Keratinocyte (primary cell): Measurements from ENCODE around the gene GGT5. TPM values are rescaled to one million over a fixed set of nuclear protein-coding genes. Genes with fewer than 3 reads are reported as not detected.

ENCODE experiments used
- DNase-seq: peaks from one replicate; pipeline ENCODE4 v3.0.0-alpha.2; 2011; ENCODE audit warnings: low read depth, missing footprints, low spot score
- FAIRE-seq: peaks from 2 replicates; lab custom pipeline; 2011; peaks lifted over from hg19 to GRCh38; lab: Jason Lieb, UNC
- H2AFZ ChIP-seq: 2 replicates; pipeline ENCODE4 v1.6.0; 2012; ENCODE audit warnings: low read length, control low read depth, inconsistent platforms; ENCODE audit not compliant: control insufficient read depth
- H3K27ac ChIP-seq: 2 replicates; pipeline ENCODE4 v1.5.1; 2011; ENCODE audit warnings: low read length; ENCODE audit not compliant: control insufficient read depth, insufficient read depth
- H3K27me3 ChIP-seq: 3 replicates; pipeline ENCODE4 v1.6.0; 2011; ENCODE audit warnings: low read length; ENCODE audit not compliant: control insufficient read depth, insufficient read depth; ENCODE audit errors: extremely low read depth
- H3K36me3 ChIP-seq, 2 experiments: 2 replicates in 1 of 2; 3 replicates in 1 of 2; pipeline ENCODE4 v1.5.1; 2011; ENCODE audit warnings: low read length in 2 of 2, mild to moderate bottlenecking in 1 of 2; ENCODE audit not compliant: control insufficient read depth in 2 of 2, insufficient read depth in 2 of 2; ENCODE audit errors: extremely low read depth in 1 of 2
- H3K4me1 ChIP-seq: 3 replicates; pipeline ENCODE4 v1.5.1; 2011; ENCODE audit warnings: low read length; ENCODE audit not compliant: control insufficient read depth, insufficient read depth; ENCODE audit errors: extremely low read depth
- H3K4me2 ChIP-seq: 3 replicates; pipeline ENCODE4 v1.6.0; 2011; ENCODE audit warnings: low read depth, low read length; ENCODE audit not compliant: control insufficient read depth, insufficient read depth; ENCODE audit errors: extremely low read depth
- H3K4me3 ChIP-seq, 3 experiments: fragments of 200-600 bp in 1 of 3; sonication (generic) in 1 of 3; 2 replicates in 2 of 3; 3 replicates in 1 of 3; pipeline ENCODE4 v1.5.1; 2011 to 2016; ENCODE audit warnings: low read length in 3 of 3, mild to moderate bottlenecking in 3 of 3, control low read depth in 2 of 3, inconsistent platforms in 1 of 3, low read depth in 1 of 3, mixed read lengths in 1 of 3, mixed run types in 1 of 3, moderate library complexity in 1 of 3; ENCODE audit not compliant: control insufficient read depth in 2 of 3, insufficient read depth in 2 of 3; ENCODE audit errors: extremely low read depth in 1 of 3
- H3K79me2 ChIP-seq: 2 replicates; pipeline ENCODE4 v1.6.0; 2012; ENCODE audit warnings: low read length; ENCODE audit not compliant: control insufficient read depth, insufficient read depth
- H3K9ac ChIP-seq: 3 replicates; pipeline ENCODE4 v1.6.0; 2011; ENCODE audit warnings: low read length; ENCODE audit not compliant: control insufficient read depth, insufficient read depth; ENCODE audit errors: extremely low read depth
- H3K9me1 ChIP-seq: 3 replicates; pipeline ENCODE4 v1.6.0; 2011; ENCODE audit warnings: low read length; ENCODE audit not compliant: control insufficient read depth, insufficient read depth; ENCODE audit errors: extremely low read depth
- H3K9me3 ChIP-seq: 2 replicates; pipeline ENCODE4 v1.5.1; 2012; ENCODE audit warnings: low read depth, low read length; ENCODE audit not compliant: control insufficient read depth
- H4K20me1 ChIP-seq: 3 replicates; pipeline ENCODE4 v1.6.0; 2011; ENCODE audit warnings: low read length; ENCODE audit not compliant: control insufficient read depth, insufficient read depth; ENCODE audit errors: extremely low read depth
- EZH2 ChIP-seq: IDR thresholded peaks from one replicate; pipeline ENCODE4 v1.6.1; 2012; ENCODE audit warnings: inconsistent platforms, mild to moderate bottlenecking, low read length, moderate library complexity
- dilution Hi-C: fragments of 300-500 bp; cut with MboI; formaldehyde crosslinking; loops from one replicate; pipeline ENCODE4 v1.7.0; 2020; ENCODE audit warnings: low sequenced_read_pairs; ENCODE audit not compliant: extremely low pct_ligation_motif_present
- polyA plus RNA-seq, 5 experiments: library from polyadenylated mRNA; depleted of rRNA in 3 of 5; stranded (reverse) in 3 of 5; stranded (forward) in 1 of 5; unstranded in 1 of 5; fragments of >200 nt; gene quantifications; 1 replicate in 1 of 5; 2 replicates in 3 of 5; 3 replicates in 1 of 5; pipeline versions ENCODE4 v1.2.1 to v1.2.3, GENCODE V29; 2011 to 2012; ENCODE audit warnings: missing spikeins in 2 of 5, low read depth in 1 of 5, low replicate concordance in 1 of 5
- TF ChIP-seq, protein P1 (sequence below), 3 experiments: IDR thresholded peaks in 1 of 3; conservative IDR thresholded peaks in 1 of 3; optimal IDR thresholded peaks in 1 of 3; 2 replicates in 2 of 3; 3 replicates in 1 of 3; pipeline versions ENCODE3 to v1.5.1; 2011; ENCODE audit warnings: low read length in 3 of 3, mild to moderate bottlenecking in 3 of 3, moderate library complexity in 2 of 3, control low read depth in 1 of 3, inconsistent platforms in 1 of 3; ENCODE audit not compliant: insufficient read depth in 2 of 3; ENCODE audit errors: extremely low read depth in 1 of 3

Gene GGT5
- polyA plus RNA-seq, 1 donor (not counting 4 experiments of a cell fraction or from before 2014, with no cell fraction given) = not detected

DNA sequence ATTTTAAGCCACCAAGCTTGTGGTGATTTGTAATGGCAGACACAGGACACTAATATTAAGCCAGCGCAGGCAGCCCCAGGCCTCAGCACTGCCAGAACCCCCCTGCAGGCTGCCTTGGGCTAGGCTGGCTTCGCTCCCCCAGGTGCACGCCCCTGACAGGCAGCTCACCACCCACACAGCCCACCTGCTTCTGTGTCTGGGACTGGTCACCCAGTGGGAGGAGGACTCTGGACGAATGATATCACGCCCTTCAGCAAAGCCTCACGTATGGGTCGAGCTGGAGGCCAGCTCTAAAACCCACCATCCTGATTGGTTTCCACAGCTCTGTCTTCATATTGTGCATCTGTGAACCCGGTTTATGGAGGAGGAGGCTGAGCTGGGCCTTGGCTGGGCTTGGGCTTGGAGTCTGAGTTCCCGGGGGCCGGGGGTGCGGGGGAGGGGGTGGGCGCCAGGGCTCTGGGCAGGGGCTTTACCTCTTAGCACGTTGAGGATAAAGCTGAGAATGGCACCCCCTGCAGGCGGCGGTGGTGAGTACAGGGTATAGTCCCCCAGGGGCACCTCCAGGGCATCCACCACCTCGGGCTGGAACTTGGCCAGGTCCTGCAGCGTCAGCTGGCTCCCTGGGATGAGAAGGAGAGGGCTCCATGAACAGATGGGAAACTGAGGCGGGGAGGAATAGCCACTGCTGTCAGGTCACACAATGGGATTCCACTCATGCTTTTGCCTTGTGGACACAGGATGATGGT lies 13.8 kb downstream of the GGT5 start:
- TF ChIP-seq EZH2 = no peak
- TF ChIP-seq, protein P1, sequence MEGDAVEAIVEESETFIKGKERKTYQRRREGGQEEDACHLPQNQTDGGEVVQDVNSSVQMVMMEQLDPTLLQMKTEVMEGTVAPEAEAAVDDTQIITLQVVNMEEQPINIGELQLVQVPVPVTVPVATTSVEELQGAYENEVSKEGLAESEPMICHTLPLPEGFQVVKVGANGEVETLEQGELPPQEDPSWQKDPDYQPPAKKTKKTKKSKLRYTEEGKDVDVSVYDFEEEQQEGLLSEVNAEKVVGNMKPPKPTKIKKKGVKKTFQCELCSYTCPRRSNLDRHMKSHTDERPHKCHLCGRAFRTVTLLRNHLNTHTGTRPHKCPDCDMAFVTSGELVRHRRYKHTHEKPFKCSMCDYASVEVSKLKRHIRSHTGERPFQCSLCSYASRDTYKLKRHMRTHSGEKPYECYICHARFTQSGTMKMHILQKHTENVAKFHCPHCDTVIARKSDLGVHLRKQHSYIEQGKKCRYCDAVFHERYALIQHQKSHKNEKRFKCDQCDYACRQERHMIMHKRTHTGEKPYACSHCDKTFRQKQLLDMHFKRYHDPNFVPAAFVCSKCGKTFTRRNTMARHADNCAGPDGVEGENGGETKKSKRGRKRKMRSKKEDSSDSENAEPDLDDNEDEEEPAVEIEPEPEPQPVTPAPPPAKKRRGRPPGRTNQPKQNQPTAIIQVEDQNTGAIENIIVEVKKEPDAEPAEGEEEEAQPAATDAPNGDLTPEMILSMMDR (optimal IDR thresholded peaks at IDR 0.05 in 1 of 3, IDR thresholded peaks at IDR 0.05 in 1 of 3, conservative IDR thresholded peaks at IDR 0.05 in 1 of 3; ENCODE audit: extremely low read depth in 1 of 3, insufficient read depth in 2 of 3, low read length in 3 of 3) = peak in 2 of 3 experiments; percentile 28 to 48
- H3K27ac ChIP-seq = no peak overlapping the region
- H3K27me3 ChIP-seq = no peaks in the 10 kb centered on the region
- no peak overlapping the region for H3K4me2 ChIP-seq
- H3K9ac ChIP-seq = no peak overlapping the region
- no peaks in the 10 kb centered on the region for H3K9me3 ChIP-seq
- H3K4me1 ChIP-seq = no peaks in the 10 kb centered on the region
- no peak overlapping the region for H3K4me3 ChIP-seq
- no peak for DNase-seq
- no peaks in the 10 kb centered on the region for H3K9me1 ChIP-seq
- dilution Hi-C loops = no loop called here
- H2AFZ ChIP-seq = no peak overlapping the region
- H3K79me2 ChIP-seq = no peaks in the 10 kb centered on the region
- H3K36me3 ChIP-seq = no peaks in the 10 kb centered on the region
- FAIRE-seq = no peak
- no peaks in the 10 kb centered on the region for H4K20me1 ChIP-seq

GRCh38 chr22:24225951-24226350 lies 18.9 kb downstream of the GGT5 start:
- Histone ChIP-seq H3K9ac (no peak overlapping the region), H3K79me2 (no peaks in the 10 kb centered on the region), H2AFZ (no peak overlapping the region), H3K9me3 (peaks cover 4% of the 10 kb centered on the region), H3K27me3 (no peaks in the 10 kb centered on the region), H3K27ac (no peak overlapping the region), H3K36me3 (no peaks in the 10 kb centered on the region), H4K20me1 (no peaks in the 10 kb centered on the region), H3K4me2 (no peak overlapping the region), H3K4me3 (no peak overlapping the region), H3K4me1 (no peaks in the 10 kb centered on the region), H3K9me1 (no peaks in the 10 kb centered on the region)
- FAIRE-seq (no peak), DNase-seq (no peak)
- dilution Hi-C loops = no loop called here
- TF ChIP-seq, protein P1 (optimal IDR thresholded peaks at IDR 0.05 in 1 of 3, IDR thresholded peaks at IDR 0.05 in 1 of 3, conservative IDR thresholded peaks at IDR 0.05 in 1 of 3; ENCODE audit: extremely low read depth in 1 of 3, insufficient read depth in 2 of 3, low read length in 3 of 3) = no peak
